BJ (cell line): ENCODE results near the gene TREML4. TPM values are rescaled to one million over a fixed set of nuclear protein-coding genes. Genes with fewer than 3 reads are reported as not detected.

Experiments
- CTCF ChIA-PET: fragments of 350-600 bp; formaldehyde crosslinking; extraction: SDS; loops from one replicate; lab custom pipeline; 2021; ENCODE audit warnings: antibody characterized with exemption, inconsistent platforms; lab: Yijun Ruan, JAX
- POLR2A ChIA-PET: fragments of 300-600 bp; sonication (Branson Sonifier 250); formaldehyde crosslinking; extraction: SDS; loops from one replicate; lab custom pipeline; 2021; ENCODE audit warnings: antibody characterized with exemption; lab: Charles Lee
- DNase-seq: peaks from one replicate; pipeline ENCODE4 v3.0.0-alpha.2; 2011; ENCODE audit warnings: low read depth
- H3K27me3 ChIP-seq: 2 replicates; pipeline ENCODE4 v1.6.0; 2011; ENCODE audit warnings: low read length; ENCODE audit not compliant: control insufficient read depth, insufficient read depth
- H3K36me3 ChIP-seq: 2 replicates; pipeline ENCODE4 v1.5.1; 2011; ENCODE audit warnings: low read length; ENCODE audit not compliant: control insufficient read depth, insufficient read depth
- H3K4me3 ChIP-seq: 2 replicates; pipeline ENCODE4 v1.5.1; 2011; ENCODE audit warnings: low read depth, mild to moderate bottlenecking, control low read depth, low read length
- polyA plus RNA-seq: library from polyadenylated mRNA; depleted of rRNA; stranded (reverse); fragments of >200 nt; gene quantifications from 2 replicates; pipeline ENCODE4 v1.2.3, GENCODE V29; 2011; rRNA removed
- small RNA-seq: library from RNA; depleted of rRNA; stranded (forward); fragments of <200 nt; gene quantifications from one replicate; pipeline ENCODE3, GENCODE V24; 2012; ENCODE audit warnings: low replicate concordance, low read depth; ENCODE audit not compliant: insufficient read length
- TF ChIP-seq, protein P1 (sequence below): IDR thresholded peaks from 2 replicates; pipeline ENCODE4 v1.5.1; 2011; ENCODE audit warnings: low read depth, mild to moderate bottlenecking, control low read depth, inconsistent platforms, low read length, moderate library complexity; ENCODE audit not compliant: insufficient read depth

Gene TREML4
- polyA plus RNA-seq, 1 experiment: not detected

DNA sequence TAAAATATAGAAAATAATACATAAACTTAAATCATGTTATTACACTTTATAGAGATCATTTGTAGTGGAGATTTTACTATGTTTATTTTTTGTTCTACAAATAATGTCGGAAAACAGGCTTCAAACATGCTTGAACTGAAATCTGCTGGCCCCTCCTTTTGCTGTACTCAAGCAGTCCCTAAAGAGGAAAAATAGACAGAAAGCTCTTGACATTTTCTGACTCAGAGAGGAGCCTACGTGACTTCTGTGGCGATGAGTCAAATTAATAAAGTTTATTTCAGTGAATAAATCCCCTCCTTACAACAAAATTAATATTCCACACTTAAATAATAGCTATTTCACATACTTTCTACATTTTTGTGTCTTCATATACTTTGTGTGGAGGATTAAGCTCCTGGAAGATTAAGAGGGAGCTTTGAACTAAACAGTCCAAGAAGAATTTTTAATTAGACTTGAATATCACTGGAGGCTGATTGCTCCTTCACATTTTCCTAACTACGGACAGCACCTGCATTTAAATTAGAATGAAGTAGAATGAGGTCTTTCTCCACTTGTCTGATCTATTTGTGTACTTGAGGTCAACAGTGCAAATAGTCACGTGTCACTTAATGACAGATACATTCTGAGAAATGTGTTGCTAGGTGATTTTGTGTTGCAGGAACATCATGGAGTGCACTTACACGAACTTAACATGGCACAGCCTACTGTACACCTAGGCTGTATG is 60.0 kb downstream of the TREML4 start:
- Histone ChIP-seq H3K27me3 (no peaks in the 10 kb centered on the region; the same call in 1 of the 2 replicates), H3K4me3 (no peak overlapping the region), H3K36me3 (no peaks in the 10 kb centered on the region)
- TF ChIP-seq, protein P1, sequence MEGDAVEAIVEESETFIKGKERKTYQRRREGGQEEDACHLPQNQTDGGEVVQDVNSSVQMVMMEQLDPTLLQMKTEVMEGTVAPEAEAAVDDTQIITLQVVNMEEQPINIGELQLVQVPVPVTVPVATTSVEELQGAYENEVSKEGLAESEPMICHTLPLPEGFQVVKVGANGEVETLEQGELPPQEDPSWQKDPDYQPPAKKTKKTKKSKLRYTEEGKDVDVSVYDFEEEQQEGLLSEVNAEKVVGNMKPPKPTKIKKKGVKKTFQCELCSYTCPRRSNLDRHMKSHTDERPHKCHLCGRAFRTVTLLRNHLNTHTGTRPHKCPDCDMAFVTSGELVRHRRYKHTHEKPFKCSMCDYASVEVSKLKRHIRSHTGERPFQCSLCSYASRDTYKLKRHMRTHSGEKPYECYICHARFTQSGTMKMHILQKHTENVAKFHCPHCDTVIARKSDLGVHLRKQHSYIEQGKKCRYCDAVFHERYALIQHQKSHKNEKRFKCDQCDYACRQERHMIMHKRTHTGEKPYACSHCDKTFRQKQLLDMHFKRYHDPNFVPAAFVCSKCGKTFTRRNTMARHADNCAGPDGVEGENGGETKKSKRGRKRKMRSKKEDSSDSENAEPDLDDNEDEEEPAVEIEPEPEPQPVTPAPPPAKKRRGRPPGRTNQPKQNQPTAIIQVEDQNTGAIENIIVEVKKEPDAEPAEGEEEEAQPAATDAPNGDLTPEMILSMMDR: no peak
- DNase-seq: no peak
- ChIA-PET CTCF (interaction anchor here (0.6 to 1.2 kb wide), 3 partner anchors 9 to 291 kb away, joined by 3 read pairs; no protein-coding TSS in a partner anchor), POLR2A (no interaction called here)

Small RNA genes lying within 50 kb of the gene (small RNA-seq; reads per million reads assigned to genes)
- gene AL391903.2 (not detected), gene AL391903.3 (not detected), gene RNA5SP207 (not detected)

Other genes starting within 250 kb of the TREML4 start
- not detected in 2 replicates for gene UNC5CL, start 189.1 kb upstream of the TREML4 start, polyA plus RNA-seq
- gene TSPO2, start 185.9 kb upstream of the TREML4 start, polyA plus RNA-seq: not detected in 2 replicates
- gene APOBEC2, start 175.1 kb upstream of the TREML4 start, polyA plus RNA-seq: not detected in 2 replicates
- 3.4 and 6.7 TPM in 2 replicates for gene OARD1, start 156.0 kb upstream of the TREML4 start, polyA plus RNA-seq
- gene NFYA, start 155.4 kb upstream of the TREML4 start, polyA plus RNA-seq: 7.6 and 7.7 TPM in 2 replicates
- gene TREML1, start 74.0 kb upstream of the TREML4 start, polyA plus RNA-seq: not detected in 2 replicates
- gene TREM2, start 65.2 kb upstream of the TREML4 start, polyA plus RNA-seq: not detected in 2 replicates
- gene TREML2, start 27.2 kb upstream of the TREML4 start, polyA plus RNA-seq: not detected in 2 replicates
- gene TREM1, start 58.3 kb downstream of the TREML4 start, polyA plus RNA-seq: 0.11 and 0.20 TPM in 2 replicates
- not detected in 2 replicates for gene NCR2, start 107.3 kb downstream of the TREML4 start, polyA plus RNA-seq